HG02840 (cell line): ENCODE results near the gene IL4R.

Experiments used
- ATAC-seq: cut with Tn5 transposase; IDR thresholded peaks from one replicate; pipeline ENCODE4 v1.9.1; 2021; ENCODE audit warnings: mild to moderate bottlenecking, moderate library complexity, moderate number of reproducible peaks; ENCODE audit not compliant: unreplicated experiment, low FRiP score

The IL4R gene

GRCh38 chr16:27314161-27314723, 468 bp downstream of the IL4R start:
- no peak for ATAC-seq

DNA sequence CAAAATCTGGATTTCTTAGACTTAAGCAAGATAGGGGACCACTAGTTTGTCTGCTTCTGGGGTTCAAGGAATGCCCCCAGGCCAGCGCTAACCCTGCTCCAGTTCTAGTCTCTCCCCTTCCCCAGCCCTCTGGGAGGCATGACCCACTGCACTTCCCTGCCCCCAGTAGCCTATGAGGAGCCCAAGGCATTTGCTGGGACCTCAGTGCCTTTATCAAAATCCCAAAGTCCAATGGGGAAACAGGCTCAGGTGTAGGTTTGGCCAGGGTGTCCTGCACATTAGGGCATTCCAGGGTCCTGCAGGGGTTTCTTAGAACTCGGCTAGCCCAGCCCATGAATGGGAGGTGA, 1.2 kb downstream of the IL4R start:
- ATAC-seq: no peak

DNA sequence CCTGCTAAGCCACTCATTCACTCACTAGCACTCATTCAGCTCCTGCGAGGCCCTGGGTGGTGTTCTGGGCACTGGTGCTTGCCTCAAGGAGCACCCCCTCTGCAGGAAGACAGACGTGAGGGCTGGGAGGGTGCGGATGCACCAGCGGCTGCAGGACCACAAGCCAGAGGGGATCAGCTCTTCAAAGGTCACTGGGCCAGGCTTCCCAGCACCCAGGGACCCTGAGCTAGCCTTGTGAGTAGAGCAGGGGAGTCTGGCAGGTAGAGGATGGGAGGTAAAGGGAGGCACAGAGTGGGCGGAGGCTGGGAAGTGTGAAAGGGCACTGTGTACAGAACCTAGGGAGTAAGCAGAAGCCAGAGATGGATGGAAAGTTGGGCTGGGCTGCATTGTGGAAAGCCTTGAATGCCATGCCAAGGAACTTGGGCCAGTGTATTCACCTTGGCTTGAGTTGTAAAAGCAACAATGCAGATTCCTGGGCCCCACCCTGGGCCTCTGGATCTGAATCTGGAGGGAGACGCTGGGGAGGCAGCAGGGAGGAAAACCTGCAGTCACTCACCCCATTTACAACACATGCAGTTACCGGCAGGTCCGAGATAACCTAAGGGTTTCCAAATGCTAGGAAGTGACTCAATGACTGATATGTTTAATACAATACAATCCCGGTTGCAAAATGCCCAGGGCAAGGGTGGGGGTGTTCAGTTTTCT, 1.7 kb downstream of the IL4R start:
- ATAC-seq: no peak

- no peak for ATAC-seq
These were observed 2.4 kb downstream of the IL4R start for GRCh38 chr16:27316038-27316680.

- ATAC-seq: no peak
These were observed 3.5 kb downstream of the IL4R start for GRCh38 chr16:27317320-27317719.

DNA sequence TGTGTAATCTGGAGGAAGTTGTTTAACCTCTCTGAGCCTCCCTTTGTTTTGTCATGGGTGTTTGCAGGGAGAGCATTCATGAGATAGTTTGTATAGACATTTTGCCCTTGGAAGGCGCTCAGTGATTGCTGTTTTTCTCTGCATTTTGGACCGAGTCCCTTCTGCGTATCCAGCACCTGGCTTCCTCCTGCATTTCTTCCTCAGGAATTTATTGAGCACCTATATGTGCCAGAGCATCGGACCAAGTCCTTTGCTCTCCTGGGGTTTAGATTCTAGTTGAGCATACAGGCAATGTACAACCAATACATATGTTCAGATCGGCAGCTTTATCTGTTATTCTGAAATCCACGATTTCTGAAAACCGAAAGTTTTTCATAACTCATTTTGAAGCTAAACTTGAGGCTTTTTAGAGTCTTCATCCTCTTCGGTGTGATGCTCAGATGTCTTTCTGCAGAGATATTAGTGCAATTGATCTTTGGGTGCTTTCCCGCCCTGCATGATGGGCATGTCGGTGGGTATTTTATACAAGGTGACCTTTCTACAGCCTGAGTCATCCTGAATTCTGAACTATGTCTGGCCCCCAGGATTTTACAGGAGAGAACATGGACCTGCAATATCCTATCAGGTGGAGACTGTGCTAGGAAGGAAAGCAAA, 4.1 kb downstream of the IL4R start:
- ATAC-seq: no peak

DNA sequence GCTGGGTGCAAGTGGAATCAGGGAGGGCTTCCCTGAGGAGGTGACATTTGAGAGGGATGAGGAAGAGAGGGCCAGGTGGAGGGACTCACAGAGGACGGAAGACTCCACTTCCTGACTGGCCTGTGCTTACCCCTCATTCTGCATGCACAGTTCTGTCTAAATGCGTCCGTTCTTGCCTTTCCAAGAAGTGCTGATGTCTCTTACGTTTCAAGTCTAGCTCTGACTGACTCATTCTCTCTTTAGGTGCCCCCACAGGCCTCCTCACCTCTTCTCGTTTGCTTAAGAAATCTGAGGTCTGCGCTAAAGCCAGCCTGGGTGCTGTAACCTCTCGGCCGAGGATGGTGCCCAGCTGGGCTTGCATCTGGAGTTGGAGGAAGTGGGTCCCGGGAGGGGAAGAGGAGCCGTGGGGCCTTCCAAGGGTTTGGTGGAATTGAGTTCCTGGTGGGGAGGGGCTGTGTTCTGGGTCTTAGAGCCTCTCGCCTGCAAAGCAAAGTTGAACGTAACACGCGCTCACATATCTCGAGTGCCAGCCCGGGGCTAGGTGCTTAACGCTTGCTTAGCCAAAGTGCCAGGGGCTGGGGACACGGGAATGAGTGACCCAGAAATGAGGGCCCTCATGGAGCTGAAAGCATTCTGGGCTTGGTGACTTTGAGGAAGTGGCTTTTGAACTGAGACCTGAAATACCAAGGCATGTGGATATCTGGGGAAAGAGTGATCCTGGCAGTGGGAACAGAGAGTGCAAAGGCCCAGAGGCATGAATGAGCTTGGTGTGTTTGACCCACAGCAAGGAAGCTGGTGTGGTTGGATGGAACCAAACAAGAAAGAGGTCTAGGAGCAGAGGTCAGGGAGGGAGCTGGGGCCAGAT, 4.8 kb downstream of the IL4R start:
- ATAC-seq: no peak

- ATAC-seq: no peak
These were observed 5.6 kb downstream of the IL4R start for GRCh38 chr16:27319257-27319965.

GRCh38 chr16:27320261-27321012, 6.7 kb downstream of the IL4R start:
- no peak for ATAC-seq

GRCh38 chr16:27321013-27321915, 7.5 kb downstream of the IL4R start:
- no peak for ATAC-seq

GRCh38 chr16:27322858-27323780, 9.3 kb downstream of the IL4R start:
- ATAC-seq: no peak

DNA sequence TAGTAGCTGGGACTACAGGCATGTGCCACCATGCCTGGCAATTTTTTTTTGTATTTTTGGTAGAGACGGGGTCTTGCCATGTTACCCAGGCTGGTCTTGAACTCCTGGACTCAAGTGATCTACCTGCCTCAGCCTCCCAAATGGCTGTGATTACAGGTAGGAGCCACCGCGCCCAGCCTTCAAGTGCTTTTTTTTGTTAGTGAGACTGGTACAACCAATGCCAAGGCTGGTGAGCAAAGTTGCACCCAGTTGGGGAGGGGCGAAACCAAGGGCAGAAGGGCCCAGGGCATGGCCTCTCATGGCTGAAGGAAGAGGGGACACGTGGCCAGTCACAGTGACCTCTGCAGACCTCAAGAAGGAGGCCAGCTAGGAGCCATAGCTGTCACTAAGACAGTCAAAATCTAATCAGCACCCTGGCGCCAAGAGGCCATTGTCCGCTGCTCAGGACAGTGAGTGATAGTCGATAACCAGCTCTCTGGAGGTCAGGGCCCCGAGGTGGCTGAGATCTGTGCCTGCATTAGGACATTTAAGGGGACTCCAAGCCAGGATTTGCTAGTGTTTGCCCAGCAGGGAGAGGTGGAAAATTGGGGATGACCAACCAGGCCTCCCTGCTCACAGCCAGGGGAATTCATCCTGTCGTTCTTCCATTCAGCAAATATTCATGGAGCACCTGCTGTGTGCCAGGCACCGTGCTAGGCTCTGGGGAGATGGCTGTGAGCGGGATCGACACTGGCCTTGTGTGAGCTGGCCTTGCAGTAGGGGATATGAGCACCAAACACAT, 10.2 kb downstream of the IL4R start:
- no peak for ATAC-seq

GRCh38 chr16:27324851-27325301, 11.1 kb downstream of the IL4R start:
- no peak for ATAC-seq

DNA sequence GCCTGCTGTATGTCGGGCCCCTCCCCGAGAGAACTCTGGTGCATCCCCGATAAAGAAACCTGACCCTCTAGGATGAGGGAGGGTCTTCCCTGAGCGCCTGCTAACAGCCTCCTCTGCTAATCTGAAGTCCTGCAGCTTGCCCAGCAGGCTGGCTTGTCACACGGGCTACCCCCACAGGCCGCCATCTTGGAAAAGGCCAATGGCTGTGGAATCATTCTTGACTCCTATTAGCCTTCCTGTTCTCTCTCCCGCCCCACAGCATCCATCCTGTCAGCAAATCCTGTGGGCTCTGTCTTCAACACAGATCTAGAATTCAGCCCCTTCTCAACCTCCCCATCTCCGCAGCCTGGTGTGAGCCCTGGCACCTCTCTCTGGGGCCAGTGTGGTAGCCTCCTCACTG, 12.0 kb downstream of the IL4R start:
- ATAC-seq: no peak

GRCh38 chr16:27326251-27326650, 12.5 kb downstream of the IL4R start:
- ATAC-seq: no peak
